SK-N-SH treated with all-trans-retinoic acid at 6 μM for 48 hours (cell line): Measurements from ENCODE around the gene SYVN1.

ENCODE experiments used
- CSDC2 ChIP-seq: fragments of 250-450 bp; sonication (Bioruptor Pico); IDR thresholded peaks from 2 replicates; pipeline ENCODE4 v1.5.0; 2020; ENCODE audit warnings: mild to moderate bottlenecking, moderate library complexity
- ESRRG ChIP-seq: fragments of 250-450 bp; sonication (Bioruptor Pico); IDR thresholded peaks from 2 replicates; pipeline ENCODE4 v1.6.1; 2021; ENCODE audit warnings: mild to moderate bottlenecking
- GLIS3 ChIP-seq: fragments of 250-450 bp; sonication (Bioruptor Pico); IDR thresholded peaks from 2 replicates; pipeline ENCODE4 v1.5.0; 2020; ENCODE audit warnings: mild to moderate bottlenecking, moderate library complexity
- ISL1 ChIP-seq: fragments of 250-450 bp; sonication (Bioruptor Pico); IDR thresholded peaks from 2 replicates; pipeline ENCODE4 v2.1.2; 2022; ENCODE audit warnings: mild to moderate bottlenecking, moderate library complexity
- OSR1 ChIP-seq: fragments of 250-450 bp; sonication (Bioruptor Pico); IDR thresholded peaks from 2 replicates; pipeline ENCODE4 v1.8.0; 2022; ENCODE audit warnings: moderate library complexity, mild to moderate bottlenecking, inconsistent platforms
- RARB ChIP-seq: fragments of 250-450 bp; sonication (Bioruptor Pico); IDR thresholded peaks from 2 replicates; pipeline ENCODE4 v1.8.0; 2021; ENCODE audit warnings: mild to moderate bottlenecking, moderate library complexity
- SNAI2 ChIP-seq: fragments of 250-450 bp; sonication (Bioruptor Pico); IDR thresholded peaks from 2 replicates; pipeline ENCODE4 v1.5.0; 2020; ENCODE audit warnings: mild to moderate bottlenecking, moderate library complexity
- TOX ChIP-seq: fragments of 250-450 bp; sonication (Bioruptor Pico); IDR thresholded peaks from 2 replicates; pipeline ENCODE4 v1.8.0; 2021; ENCODE audit warnings: mild to moderate bottlenecking, moderate library complexity, borderline replicate concordance
- ZC3H10 ChIP-seq: fragments of 250-450 bp; sonication (Bioruptor Pico); IDR thresholded peaks from 2 replicates; pipeline ENCODE4 v1.5.1; 2021; ENCODE audit warnings: mild to moderate bottlenecking, moderate library complexity
- ZFP3 ChIP-seq: fragments of 250-450 bp; sonication (Bioruptor Pico); IDR thresholded peaks from 2 replicates; pipeline ENCODE4 v1.5.0; 2020; ENCODE audit warnings: mild to moderate bottlenecking, moderate library complexity
- ZFP30 ChIP-seq: fragments of 450-650 bp; formaldehyde crosslinking; IDR thresholded peaks from 2 replicates; pipeline ENCODE4 v1.5.0; 2022; ENCODE audit warnings: mild to moderate bottlenecking, moderate library complexity
- ZNF8 ChIP-seq: fragments of 450-650 bp; formaldehyde crosslinking; IDR thresholded peaks from 2 replicates; pipeline ENCODE4 v1.5.0; 2020; ENCODE audit warnings: mild to moderate bottlenecking, moderate library complexity
- TF ChIP-seq, protein P1 (sequence below): fragments of 250-450 bp; sonication (Bioruptor Pico); IDR thresholded peaks from 2 replicates; pipeline ENCODE4 v1.8.0; 2020; ENCODE audit warnings: mild to moderate bottlenecking, moderate library complexity, borderline replicate concordance
- TF ChIP-seq, protein P2 (sequence below): fragments of 250-450 bp; sonication (Bioruptor Pico); IDR thresholded peaks from 2 replicates; pipeline ENCODE4 v1.5.1; 2021; ENCODE audit warnings: mild to moderate bottlenecking, moderate library complexity

- TF ChIP-seq, protein P1, sequence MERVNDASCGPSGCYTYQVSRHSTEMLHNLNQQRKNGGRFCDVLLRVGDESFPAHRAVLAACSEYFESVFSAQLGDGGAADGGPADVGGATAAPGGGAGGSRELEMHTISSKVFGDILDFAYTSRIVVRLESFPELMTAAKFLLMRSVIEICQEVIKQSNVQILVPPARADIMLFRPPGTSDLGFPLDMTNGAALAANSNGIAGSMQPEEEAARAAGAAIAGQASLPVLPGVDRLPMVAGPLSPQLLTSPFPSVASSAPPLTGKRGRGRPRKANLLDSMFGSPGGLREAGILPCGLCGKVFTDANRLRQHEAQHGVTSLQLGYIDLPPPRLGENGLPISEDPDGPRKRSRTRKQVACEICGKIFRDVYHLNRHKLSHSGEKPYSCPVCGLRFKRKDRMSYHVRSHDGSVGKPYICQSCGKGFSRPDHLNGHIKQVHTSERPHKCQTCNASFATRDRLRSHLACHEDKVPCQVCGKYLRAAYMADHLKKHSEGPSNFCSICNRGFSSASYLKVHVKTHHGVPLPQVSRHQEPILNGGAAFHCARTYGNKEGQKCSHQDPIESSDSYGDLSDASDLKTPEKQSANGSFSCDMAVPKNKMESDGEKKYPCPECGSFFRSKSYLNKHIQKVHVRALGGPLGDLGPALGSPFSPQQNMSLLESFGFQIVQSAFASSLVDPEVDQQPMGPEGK, result no peak
- TF ChIP-seq CSDC2 (CRISPR knock-in tag) (no peak), ZNF8 (CRISPR knock-in tag) (no peak), ISL1 (no peak), GLIS3 (CRISPR knock-in tag) (no peak), OSR1 (CRISPR knock-in tag) (no peak), SNAI2 (CRISPR knock-in tag) (no peak), ZFP3 (CRISPR knock-in tag) (no peak), TOX (CRISPR knock-in tag) (no peak), ZFP30 (no peak), RARB (CRISPR knock-in tag) (no peak), ESRRG (no peak), ZC3H10 (no peak)
- TF ChIP-seq, protein P2, sequence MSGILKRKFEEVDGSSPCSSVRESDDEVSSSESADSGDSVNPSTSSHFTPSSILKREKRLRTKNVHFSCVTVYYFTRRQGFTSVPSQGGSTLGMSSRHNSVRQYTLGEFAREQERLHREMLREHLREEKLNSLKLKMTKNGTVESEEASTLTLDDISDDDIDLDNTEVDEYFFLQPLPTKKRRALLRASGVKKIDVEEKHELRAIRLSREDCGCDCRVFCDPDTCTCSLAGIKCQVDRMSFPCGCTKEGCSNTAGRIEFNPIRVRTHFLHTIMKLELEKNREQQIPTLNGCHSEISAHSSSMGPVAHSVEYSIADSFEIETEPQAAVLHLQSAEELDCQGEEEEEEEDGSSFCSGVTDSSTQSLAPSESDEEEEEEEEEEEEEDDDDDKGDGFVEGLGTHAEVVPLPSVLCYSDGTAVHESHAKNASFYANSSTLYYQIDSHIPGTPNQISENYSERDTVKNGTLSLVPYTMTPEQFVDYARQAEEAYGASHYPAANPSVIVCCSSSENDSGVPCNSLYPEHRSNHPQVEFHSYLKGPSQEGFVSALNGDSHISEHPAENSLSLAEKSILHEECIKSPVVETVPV, result no peak
Measured at GRCh38 chr11:65118097-65118837, 16.1 kb downstream of the SYVN1 start.
